ENCODE data around the gene VPS37C.

DNA sequence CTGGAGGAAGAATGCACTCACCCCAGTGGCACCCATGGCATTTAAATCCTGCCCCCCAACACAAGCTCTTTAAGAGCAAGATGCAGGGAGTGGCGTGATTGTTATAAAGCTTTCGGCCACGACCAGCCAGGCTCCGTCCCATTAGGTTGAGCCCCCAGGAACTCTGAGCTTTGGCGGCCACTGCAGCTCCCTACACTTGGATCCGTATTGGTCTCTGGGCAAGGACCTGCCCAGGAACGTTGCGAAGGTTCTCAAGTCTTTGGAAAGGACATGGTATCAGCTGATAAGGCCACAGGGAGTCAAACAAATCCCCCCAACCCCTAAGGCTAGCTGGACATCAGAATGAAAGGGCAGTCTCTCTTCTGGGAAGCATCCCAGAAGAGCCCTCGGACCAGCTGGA is 9.3 kb upstream of the VPS37C start:
- TF ChIP-seq ZFX (IDR thresholded peaks at IDR 0.05; ENCODE audit: borderline replicate concordance) = no peak
- TF ChIP-seq, protein P1, sequence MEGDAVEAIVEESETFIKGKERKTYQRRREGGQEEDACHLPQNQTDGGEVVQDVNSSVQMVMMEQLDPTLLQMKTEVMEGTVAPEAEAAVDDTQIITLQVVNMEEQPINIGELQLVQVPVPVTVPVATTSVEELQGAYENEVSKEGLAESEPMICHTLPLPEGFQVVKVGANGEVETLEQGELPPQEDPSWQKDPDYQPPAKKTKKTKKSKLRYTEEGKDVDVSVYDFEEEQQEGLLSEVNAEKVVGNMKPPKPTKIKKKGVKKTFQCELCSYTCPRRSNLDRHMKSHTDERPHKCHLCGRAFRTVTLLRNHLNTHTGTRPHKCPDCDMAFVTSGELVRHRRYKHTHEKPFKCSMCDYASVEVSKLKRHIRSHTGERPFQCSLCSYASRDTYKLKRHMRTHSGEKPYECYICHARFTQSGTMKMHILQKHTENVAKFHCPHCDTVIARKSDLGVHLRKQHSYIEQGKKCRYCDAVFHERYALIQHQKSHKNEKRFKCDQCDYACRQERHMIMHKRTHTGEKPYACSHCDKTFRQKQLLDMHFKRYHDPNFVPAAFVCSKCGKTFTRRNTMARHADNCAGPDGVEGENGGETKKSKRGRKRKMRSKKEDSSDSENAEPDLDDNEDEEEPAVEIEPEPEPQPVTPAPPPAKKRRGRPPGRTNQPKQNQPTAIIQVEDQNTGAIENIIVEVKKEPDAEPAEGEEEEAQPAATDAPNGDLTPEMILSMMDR (IDR thresholded peaks at IDR 0.05) = no peak

Data from 22Rv1 (cell line).